ENCODE data around the gene RGS7.
A peak's percentile ranks its signal among the peaks of the same experiment; 100 is the strongest.

Gene RGS7

DNA sequence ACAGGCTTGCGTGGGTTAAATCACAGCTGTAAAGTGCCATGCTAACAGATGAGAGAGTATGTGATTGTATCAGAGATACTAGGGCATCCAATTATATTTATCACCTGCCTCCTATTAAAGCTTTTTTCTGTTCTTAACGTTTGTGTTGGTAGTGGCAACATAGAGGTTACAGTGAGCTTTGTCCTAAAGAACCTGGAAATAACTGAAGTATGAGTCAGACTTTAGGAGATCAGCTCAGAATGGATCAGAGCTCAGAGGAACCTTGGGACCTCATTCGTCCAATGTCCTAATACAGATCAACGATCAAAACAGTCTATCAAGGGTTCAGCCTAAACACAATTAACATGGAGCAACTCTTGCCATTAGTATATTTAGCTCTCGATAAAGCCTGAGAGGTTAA, 81.0 kb downstream of the RGS7 start:
- no peak for DNase-seq (ENCODE audit: low read depth)
- H3K4me3 ChIP-seq (ENCODE audit: low read depth, low read length): no peak overlapping the region
- TF ChIP-seq, protein P1, sequence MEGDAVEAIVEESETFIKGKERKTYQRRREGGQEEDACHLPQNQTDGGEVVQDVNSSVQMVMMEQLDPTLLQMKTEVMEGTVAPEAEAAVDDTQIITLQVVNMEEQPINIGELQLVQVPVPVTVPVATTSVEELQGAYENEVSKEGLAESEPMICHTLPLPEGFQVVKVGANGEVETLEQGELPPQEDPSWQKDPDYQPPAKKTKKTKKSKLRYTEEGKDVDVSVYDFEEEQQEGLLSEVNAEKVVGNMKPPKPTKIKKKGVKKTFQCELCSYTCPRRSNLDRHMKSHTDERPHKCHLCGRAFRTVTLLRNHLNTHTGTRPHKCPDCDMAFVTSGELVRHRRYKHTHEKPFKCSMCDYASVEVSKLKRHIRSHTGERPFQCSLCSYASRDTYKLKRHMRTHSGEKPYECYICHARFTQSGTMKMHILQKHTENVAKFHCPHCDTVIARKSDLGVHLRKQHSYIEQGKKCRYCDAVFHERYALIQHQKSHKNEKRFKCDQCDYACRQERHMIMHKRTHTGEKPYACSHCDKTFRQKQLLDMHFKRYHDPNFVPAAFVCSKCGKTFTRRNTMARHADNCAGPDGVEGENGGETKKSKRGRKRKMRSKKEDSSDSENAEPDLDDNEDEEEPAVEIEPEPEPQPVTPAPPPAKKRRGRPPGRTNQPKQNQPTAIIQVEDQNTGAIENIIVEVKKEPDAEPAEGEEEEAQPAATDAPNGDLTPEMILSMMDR (IDR thresholded peaks at IDR 0.05; ENCODE audit: low read depth, low read length, missing control alignments): no peak

DNA sequence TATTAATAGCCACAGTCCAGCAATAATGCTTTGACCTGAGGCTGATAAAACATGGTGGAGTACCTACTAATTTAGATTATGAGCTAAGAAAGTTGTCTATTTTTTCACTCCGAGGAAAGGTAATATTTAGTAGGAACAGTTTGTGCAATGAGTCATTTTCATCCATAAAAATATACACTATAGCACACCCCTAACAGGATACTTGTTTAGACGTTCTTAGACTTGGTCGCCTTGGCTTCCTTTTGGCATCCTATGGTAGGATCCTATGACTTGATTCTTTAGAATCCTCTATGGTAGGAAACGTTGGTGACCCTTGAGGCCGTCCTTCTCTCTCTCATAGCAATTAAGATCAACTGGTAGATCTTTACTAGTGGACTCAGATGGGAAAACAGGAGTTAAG, 81.8 kb downstream of the RGS7 start:
- H3K4me3 ChIP-seq (ENCODE audit: low read depth, low read length): no peak overlapping the region
- no peak for DNase-seq (ENCODE audit: low read depth)
- TF ChIP-seq, protein P1 (IDR thresholded peaks at IDR 0.05; ENCODE audit: low read depth, low read length, missing control alignments): no peak

DNA sequence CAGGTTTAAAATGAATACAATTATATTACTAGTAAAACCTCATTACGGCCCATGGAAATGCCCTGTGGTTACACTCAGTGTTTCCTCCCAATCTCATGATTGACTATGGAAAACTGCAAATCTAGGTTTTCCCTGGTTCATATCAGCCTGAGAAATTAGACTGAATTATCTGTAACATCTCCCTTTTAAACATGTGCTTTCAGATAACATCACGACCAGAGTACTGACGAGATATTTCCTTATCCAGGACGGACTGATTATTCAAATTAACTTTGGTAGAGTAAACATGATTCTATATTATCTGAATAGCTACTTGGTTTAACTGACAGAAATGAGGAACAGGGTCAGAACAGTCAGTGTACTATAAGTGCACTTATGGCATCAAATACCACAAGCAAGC, 82.3 kb downstream of the RGS7 start:
- no peak overlapping the region for H3K4me3 ChIP-seq (ENCODE audit: low read depth, low read length)
- TF ChIP-seq, protein P1 (IDR thresholded peaks at IDR 0.05; ENCODE audit: low read depth, low read length, missing control alignments): no peak
- no peak for DNase-seq (ENCODE audit: low read depth)

DNA sequence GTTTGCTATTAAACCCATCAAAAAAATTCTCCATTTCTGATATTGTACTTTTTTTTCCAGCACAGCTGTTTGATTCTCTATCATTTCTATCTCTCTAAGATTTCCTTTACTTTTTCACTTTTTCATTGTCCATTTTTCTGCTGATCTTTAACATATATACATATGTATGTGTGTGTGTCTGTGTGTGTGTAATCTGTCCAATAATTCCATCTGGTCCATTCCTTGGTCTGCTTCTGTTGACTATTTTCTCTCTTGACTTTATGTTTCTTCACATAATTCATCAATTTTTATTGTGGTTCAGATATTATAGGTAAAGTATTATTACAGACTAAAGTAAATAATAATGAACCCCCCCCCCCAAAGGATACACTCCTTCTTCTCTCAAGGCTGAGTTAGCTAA, 84.2 kb downstream of the RGS7 start:
- TF ChIP-seq, protein P1 (IDR thresholded peaks at IDR 0.05; ENCODE audit: low read depth, low read length, missing control alignments): no peak
- no peak overlapping the region for H3K4me3 ChIP-seq (ENCODE audit: low read depth, low read length)
- DNase-seq (ENCODE audit: low read depth): no peak

DNA sequence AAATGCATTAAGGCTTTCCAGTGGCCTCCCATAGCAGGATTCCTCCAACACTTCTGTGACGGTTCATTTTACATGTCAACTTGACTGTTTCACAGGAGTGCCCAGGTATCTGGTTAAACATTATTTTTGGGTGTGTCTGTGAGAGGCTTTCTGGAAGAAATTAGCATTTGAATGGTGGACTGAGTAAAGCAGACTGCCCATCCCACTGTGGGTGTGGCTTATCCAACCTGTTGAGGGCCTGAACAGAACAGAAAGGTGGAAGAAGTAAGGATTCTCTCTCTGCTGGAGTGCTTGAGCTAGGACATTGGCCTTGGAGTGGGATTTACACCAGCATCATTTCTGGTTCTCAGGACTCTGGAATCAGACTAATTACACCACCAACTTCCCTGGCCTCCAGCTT, 85.6 kb downstream of the RGS7 start:
- TF ChIP-seq, protein P1 (IDR thresholded peaks at IDR 0.05; ENCODE audit: low read depth, low read length, missing control alignments): no peak
- DNase-seq (ENCODE audit: low read depth): no peak
- H3K4me3 ChIP-seq (ENCODE audit: low read depth, low read length): no peak overlapping the region

DNA sequence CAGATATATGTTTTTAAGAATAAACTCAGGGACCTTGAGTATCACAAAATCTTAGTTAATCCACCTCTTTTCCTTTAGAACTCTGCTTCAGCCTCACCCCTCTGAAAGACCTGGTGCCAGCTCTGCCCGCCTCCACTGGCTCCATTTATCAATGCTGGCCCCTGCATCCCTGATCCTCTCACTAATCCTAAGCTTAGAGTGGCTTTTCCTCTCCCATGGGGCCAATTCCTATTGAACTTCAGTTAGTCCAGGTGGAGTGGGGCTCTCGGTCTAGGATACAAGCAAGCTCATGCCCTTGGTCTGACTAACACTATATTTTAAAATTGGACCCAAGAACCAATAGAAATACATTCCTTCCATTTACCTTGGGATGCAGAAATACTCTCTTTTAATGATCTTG, 87.0 kb downstream of the RGS7 start:
- H3K4me3 ChIP-seq (ENCODE audit: low read depth, low read length): no peak overlapping the region
- DNase-seq (ENCODE audit: low read depth): no peak
- TF ChIP-seq, protein P1 (IDR thresholded peaks at IDR 0.05; ENCODE audit: low read depth, low read length, missing control alignments): no peak

DNA sequence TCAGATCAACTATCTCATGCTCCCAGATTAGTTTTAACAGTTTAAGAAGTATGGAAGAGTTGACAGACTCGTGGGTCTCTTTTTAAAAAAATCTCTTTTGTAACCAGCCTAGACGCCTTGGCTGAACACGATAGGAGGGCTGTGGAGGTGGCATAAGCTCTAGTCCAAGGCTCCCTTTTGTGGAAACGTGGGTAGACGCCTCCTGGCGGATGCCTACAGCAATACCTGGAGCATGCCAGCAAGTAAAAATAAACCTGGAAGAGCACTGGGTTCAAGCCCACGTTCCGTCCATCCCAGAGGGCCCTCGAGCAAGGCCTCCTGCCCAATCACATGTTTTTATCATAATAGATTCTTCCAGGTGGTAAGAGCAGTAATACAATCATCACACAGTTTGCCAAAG, 87.9 kb downstream of the RGS7 start:
- H3K4me3 ChIP-seq (ENCODE audit: low read depth, low read length): no peak overlapping the region
- no peak for DNase-seq (ENCODE audit: low read depth)
- TF ChIP-seq, protein P1 (IDR thresholded peaks at IDR 0.05; ENCODE audit: low read depth, low read length, missing control alignments): peak; percentile 54
